Tracheal epithelial cell (primary cell): ENCODE results near the gene GPS2. TPM values are rescaled to one million over a fixed set of nuclear protein-coding genes. Genes with fewer than 3 reads are reported as not detected.

Source experiments
- total RNA-seq: library from RNA; depleted of rRNA; stranded (reverse); fragments of >200 nt; gene quantifications from 2 replicates; pipeline ENCODE4 v1.2.1, GENCODE V29; 2014

The GPS2 gene
- total RNA-seq, result 32.2 and 33.7 TPM in 2 replicates

GRCh38 chr17:7314719-7315569 is at the start of gene GPS2:
TSS of gene GPS2 (minus strand) at chr17:7315360. CDS start at chr17:7315052, 308 bp downstream.

GRCh38 chr17:7355053-7355452 is 39.9 kb upstream of the GPS2 start, which contains the start of gene TMEM95:
TSS of gene TMEM95 (plus strand) at chr17:7355156. CDS start at chr17:7355205, 49 bp downstream.

GRCh38 chr17:7351665-7352502 is 36.7 kb upstream of the GPS2 start, which contains the start of gene KCTD11:
TSS of gene KCTD11 (plus strand) at chr17:7352162.

GRCh38 chr17:7336240-7337175 is 21.3 kb upstream of the GPS2 start, which contains the start of gene ACAP1:
TSS of gene ACAP1 (plus strand) at chr17:7336529. CDS start at chr17:7336735, 206 bp downstream.

GRCh38 chr17:7328840-7329373 is 13.7 kb upstream of the GPS2 start, which contains the start of gene NEURL4:
TSS of gene NEURL4 (minus strand) at chr17:7329335. CDS start at chr17:7329312, 23 bp downstream.

GRCh38 chr17:7306911-7307685 is 8.1 kb downstream of the GPS2 start, which contains the start of gene EIF5A:
TSS of gene EIF5A (plus strand) at chr17:7307628. CDS start at chr17:7309636, 2,008 bp downstream.

GRCh38 chr17:7294614-7295153 is 20.5 kb downstream of the GPS2 start, which contains the start of gene YBX2:
TSS of gene YBX2 (minus strand) at chr17:7294639. CDS start at chr17:7294500, 139 bp downstream.

GRCh38 chr17:7281074-7281952 is 33.8 kb downstream of the GPS2 start, which contains the start of gene SLC2A4:
TSS of gene SLC2A4 (plus strand) at chr17:7281718. CDS start at chr17:7281935, 217 bp downstream.

Other genes with a start within 250 kb of the GPS2 start
- gene CLEC10A, start 235.1 kb downstream of the GPS2 start, total RNA-seq, result not detected in 2 replicates
- gene ASGR2, start 200.5 kb downstream of the GPS2 start, total RNA-seq, result not detected in 2 replicates
- gene ASGR1, start 136.0 kb downstream of the GPS2 start, total RNA-seq, result 0.64 TPM in 1 of 2 replicates, not detected in the other
- gene DLG4, start 95.5 kb downstream of the GPS2 start, total RNA-seq, result 1.9 and 6.0 TPM in 2 replicates
- gene ACADVL, start 95.4 kb downstream of the GPS2 start, total RNA-seq, result 252 and 304 TPM in 2 replicates
- 45.5 and 66.3 TPM in 2 replicates for gene DVL2, start 80.8 kb downstream of the GPS2 start, total RNA-seq
- gene PHF23, start 75.9 kb downstream of the GPS2 start, total RNA-seq, result 24.9 and 36.4 TPM in 2 replicates
- 109 and 134 TPM in 2 replicates for gene GABARAP, start 72.9 kb downstream of the GPS2 start, total RNA-seq
- 20.5 and 25.4 TPM in 2 replicates for gene CTDNEP1, start 63.6 kb downstream of the GPS2 start, total RNA-seq
- 14.5 TPM in 2 replicates for gene ELP5, start 63.1 kb downstream of the GPS2 start, total RNA-seq
- 223 and 297 TPM in 2 replicates for gene CLDN7, start 52.9 kb downstream of the GPS2 start, total RNA-seq
- gene SLC2A4, start 33.6 kb downstream of the GPS2 start, total RNA-seq, result 0.24 TPM in 1 of 2 replicates, not detected in the other
- 0.43 and 0.96 TPM in 2 replicates for gene YBX2, start 20.7 kb downstream of the GPS2 start, total RNA-seq
- 273 and 472 TPM in 2 replicates for gene EIF5A, start 7.7 kb downstream of the GPS2 start, total RNA-seq
- 14.5 and 17.6 TPM in 2 replicates for gene NEURL4, start 14.0 kb upstream of the GPS2 start, total RNA-seq
- gene ACAP1, start 21.2 kb upstream of the GPS2 start, total RNA-seq, result 0.21 and 1.9 TPM in 2 replicates
- gene KCTD11, start 36.8 kb upstream of the GPS2 start, total RNA-seq, result 28.1 and 54.0 TPM in 2 replicates
- not detected in 2 replicates for gene TMEM95, start 39.8 kb upstream of the GPS2 start, total RNA-seq
- gene TNK1, start 65.7 kb upstream of the GPS2 start, total RNA-seq, result 9.9 and 11.9 TPM in 2 replicates
- 15.8 and 35.2 TPM in 2 replicates for gene PLSCR3, start 79.2 kb upstream of the GPS2 start, total RNA-seq
- gene TMEM256, start 88.7 kb upstream of the GPS2 start, total RNA-seq, result 125 and 144 TPM in 2 replicates
- 1.9 TPM in 2 replicates for gene NLGN2, start 92.5 kb upstream of the GPS2 start, total RNA-seq
- gene SPEM1, start 105.0 kb upstream of the GPS2 start, total RNA-seq, result not detected in 2 replicates
- not detected in 2 replicates for gene SPEM2, start 110.3 kb upstream of the GPS2 start, total RNA-seq
- not detected in 2 replicates for gene SPEM3, start 113.5 kb upstream of the GPS2 start, total RNA-seq
- 13.4 and 28.7 TPM in 2 replicates for gene TMEM102, start 120.1 kb upstream of the GPS2 start, total RNA-seq
- 23.7 and 32.8 TPM in 2 replicates for gene FGF11, start 124.2 kb upstream of the GPS2 start, total RNA-seq
- gene CHRNB1, start 129.7 kb upstream of the GPS2 start, total RNA-seq, result 6.2 and 8.7 TPM in 2 replicates
- gene ZBTB4, start 164.3 kb upstream of the GPS2 start, total RNA-seq, result 16.4 and 22.4 TPM in 2 replicates
- not detected in 2 replicates for gene SLC35G6, start 166.1 kb upstream of the GPS2 start, total RNA-seq
- gene POLR2A, start 169.0 kb upstream of the GPS2 start, total RNA-seq, result 40.7 and 46.7 TPM in 2 replicates
- gene TNFSF12, start 233.7 kb upstream of the GPS2 start, total RNA-seq, result 2.2 and 4.0 TPM in 2 replicates
- gene TNFSF13, start 243.4 kb upstream of the GPS2 start, total RNA-seq, result 5.3 and 8.2 TPM in 2 replicates
- 102 and 137 TPM in 2 replicates for gene SENP3, start 246.6 kb upstream of the GPS2 start, total RNA-seq